Ovary (tissue), 9 donors: Measurements from ENCODE around the gene MYO6. TPM values are rescaled to one million over a fixed set of nuclear protein-coding genes. Genes with fewer than 3 reads are reported as not detected.

Experiments
- DNase-seq, 5 donors: peaks; one replicate each; pipeline ENCODE4 v3.0.0-alpha.2; 2019 to 2020
- H3K27ac ChIP-seq, 2 donors: fragments of 200-600 bp; one replicate each; pipeline versions ENCODE4 v1.5.1 to v1.8.0; 2019 to 2022
- H3K27me3 ChIP-seq: fragments of 200-600 bp; one replicate; pipeline ENCODE4 v1.8.0; 2022
- H3K36me3 ChIP-seq: fragments of 200-600 bp; sonication (generic); one replicate; pipeline ENCODE4 v1.5.1; 2019
- H3K4me1 ChIP-seq: one replicate; pipeline ENCODE4 v1.8.1; 2013; ENCODE audit warnings: mild to moderate bottlenecking, moderate library complexity; ENCODE audit not compliant: insufficient read depth
- H3K4me3 ChIP-seq: fragments of 200-600 bp; sonication (generic); one replicate; pipeline ENCODE4 v1.5.1; 2017
- H3K9me3 ChIP-seq, 2 donors: fragments of 200-600 bp in 1 of 2; sonication (generic) in 1 of 2; one replicate each; pipeline versions ENCODE4 v1.5.1 to v1.8.1; 2013 to 2019; ENCODE audit warnings: mild to moderate bottlenecking in 1 of 2, moderate library complexity in 1 of 2
- CTCF ChIP-seq, 3 donors: fragments of 450-650 bp in 2 of 3; fragments of 200-600 bp in 1 of 3; IDR thresholded peaks; one replicate each; pipeline versions ENCODE4 v1.5.1 to v1.8.0; 2016 to 2022; ENCODE audit warnings: antibody characterized with exemption in 3 of 3, mild to moderate bottlenecking in 1 of 3
- EP300 ChIP-seq: sonication (generic); formaldehyde crosslinking; IDR thresholded peaks from one replicate; pipeline ENCODE4 v1.6.1; 2017; ENCODE audit warnings: antibody characterized with exemption
- POLR2A ChIP-seq: fragments of 450-650 bp; IDR thresholded peaks from one replicate; pipeline ENCODE4 v1.6.1; 2017; ENCODE audit warnings: antibody characterized with exemption, mild to moderate bottlenecking, moderate library complexity
- WGBS, 3 donors: extraction: QIAGEN DNeasy Blood & Tissue Kit in 1 of 3; methylation state at CpG; one replicate each; pipeline versions ENCODE4 v1.1.5 to v1.1.7; 2013 to 2017; 5-methylcytosine and 5-hydroxymethylcytosine counted together
- intact Hi-C, 4 donors: fragments of 100-400 bp; cut with DNase I; formaldehyde crosslinking; loops; one replicate each; pipeline versions ENCODE4 v1.11.0 to v1.15.1; 2022 to 2023
- polyA plus RNA-seq, 2 donors: library from polyadenylated mRNA; stranded (reverse); fragments of 200-250 nt in 1 of 2; fragments of 350-450 nt in 1 of 2; fragmentation: Illumina TruSeq in 1 of 2; extraction: RNeasy Lipid Tissue Mini Kit (QIAGEN cat#74804) in 1 of 2; gene quantifications; one replicate each; pipeline ENCODE4 v1.2.3, GENCODE V29; 2013 to 2014
- total RNA-seq, 7 donors: library from RNA; depleted of rRNA in 2 of 7; stranded (reverse); fragments of >200 nt in 2 of 7; fragmentation: NEBNext Ultra II Directional in 3 of 7; extraction: Animal tissue kit (Norgen Biotek cat#: 25700) in 3 of 7; gene quantifications; one replicate each; pipeline versions ENCODE4 v1.1.0 to v1.2.4, GENCODE V29; 2016 to 2023
- donor health status: DM: no; HTN: no; CAD: no; lungs with moderate emphysema.
- donor health status: DM: no; HTN: no; CAD: no.
- donor health status: Bipolar disorder and iron deficiency.
- donor health status: DM: yes; HTN: yes; CAD: no.
- donor health status: DM: no; HTN: no; CAD: no.
- donor health status: DM: yes; HTN: yes; CAD: no.

The MYO6 gene
- total and polyA plus RNA-seq, 9 donors = 4.4 to 20.8 (median 12.3) TPM

DNA sequence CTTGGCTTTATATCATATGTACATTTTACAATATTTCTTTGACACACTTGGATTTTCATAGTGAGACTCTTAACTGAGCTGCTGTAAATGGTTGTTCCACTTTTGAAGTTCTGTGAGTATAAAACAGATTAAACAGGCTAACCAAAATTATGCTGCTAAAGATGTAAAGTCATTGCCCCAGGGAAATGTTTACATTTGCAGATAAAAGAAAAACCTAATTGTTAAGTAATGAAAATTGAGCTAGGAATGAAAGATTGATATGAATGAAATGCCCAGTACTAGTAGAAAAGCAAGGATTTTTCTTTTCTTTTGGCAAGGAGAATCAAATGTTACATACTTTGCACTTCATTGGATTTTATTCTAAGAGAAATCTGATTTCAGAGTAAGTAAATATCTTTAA lies 164.0 kb downstream of the MYO6 start:
- H3K36me3 ChIP-seq = no peaks in the 10 kb centered on the region
- DNase-seq = no peak
- H3K27ac ChIP-seq = no peak overlapping the region
- no peak overlapping the region for H3K4me3 ChIP-seq
- TF ChIP-seq CTCF (IDR thresholded peaks at IDR 0.05) (no peak), POLR2A (no peak), EP300 (no peak)
- intact Hi-C loops = no loop called here
- H3K4me1 ChIP-seq = no peaks in the 10 kb centered on the region
- no peaks in the 10 kb centered on the region for H3K9me3 ChIP-seq
- no peaks in the 10 kb centered on the region for H3K27me3 ChIP-seq

DNA sequence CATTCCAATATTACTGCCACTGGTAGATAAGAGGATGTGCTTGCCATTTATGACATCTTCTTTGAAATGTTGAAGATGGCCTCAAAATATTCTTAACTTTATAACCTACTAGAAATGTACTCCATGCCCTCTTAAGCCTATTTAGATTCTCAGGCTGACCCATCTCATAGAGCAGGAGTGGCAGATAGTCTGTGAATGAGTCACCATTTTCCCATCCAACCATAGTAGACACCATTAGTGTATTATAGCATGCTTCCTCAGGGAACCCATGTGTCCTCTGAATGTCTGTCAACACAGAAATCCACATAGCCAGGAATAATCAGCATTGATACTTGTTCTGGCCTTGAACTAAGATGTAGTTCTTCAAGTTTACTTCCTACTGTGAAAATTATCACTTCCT lies 173.2 kb downstream of the MYO6 start:
- Histone ChIP-seq H3K27me3 (no peaks in the 10 kb centered on the region), H3K4me3 (no peak overlapping the region), H3K4me1 (no peaks in the 10 kb centered on the region), H3K9me3 (no peaks in the 10 kb centered on the region), H3K27ac (no peak overlapping the region), H3K36me3 (no peaks in the 10 kb centered on the region)
- DNase-seq = no peak
- intact Hi-C loops = no loop called here
- TF ChIP-seq EP300 = no peak
- TF ChIP-seq CTCF (IDR thresholded peaks at IDR 0.05) = no peak
- TF ChIP-seq POLR2A = no peak

- no peak for DNase-seq
- no peaks in the 10 kb centered on the region for H3K27me3 ChIP-seq
- H3K4me1 ChIP-seq = no peaks in the 10 kb centered on the region
- H3K36me3 ChIP-seq = no peaks in the 10 kb centered on the region
- H3K27ac ChIP-seq = no peak overlapping the region
- intact Hi-C loops = no loop called here
- no peak for TF ChIP-seq CTCF (IDR thresholded peaks at IDR 0.05)
- no peak for TF ChIP-seq POLR2A
- no peaks in the 10 kb centered on the region for H3K9me3 ChIP-seq
- 85 to 95% (median 88%) methylated on average over 5 of the region's 5 CpGs for WGBS, 3 donors
- no peak overlapping the region for H3K4me3 ChIP-seq
Observed at GRCh38 chr6:75926293-75927168, 177.5 kb downstream of the MYO6 start.

DNA sequence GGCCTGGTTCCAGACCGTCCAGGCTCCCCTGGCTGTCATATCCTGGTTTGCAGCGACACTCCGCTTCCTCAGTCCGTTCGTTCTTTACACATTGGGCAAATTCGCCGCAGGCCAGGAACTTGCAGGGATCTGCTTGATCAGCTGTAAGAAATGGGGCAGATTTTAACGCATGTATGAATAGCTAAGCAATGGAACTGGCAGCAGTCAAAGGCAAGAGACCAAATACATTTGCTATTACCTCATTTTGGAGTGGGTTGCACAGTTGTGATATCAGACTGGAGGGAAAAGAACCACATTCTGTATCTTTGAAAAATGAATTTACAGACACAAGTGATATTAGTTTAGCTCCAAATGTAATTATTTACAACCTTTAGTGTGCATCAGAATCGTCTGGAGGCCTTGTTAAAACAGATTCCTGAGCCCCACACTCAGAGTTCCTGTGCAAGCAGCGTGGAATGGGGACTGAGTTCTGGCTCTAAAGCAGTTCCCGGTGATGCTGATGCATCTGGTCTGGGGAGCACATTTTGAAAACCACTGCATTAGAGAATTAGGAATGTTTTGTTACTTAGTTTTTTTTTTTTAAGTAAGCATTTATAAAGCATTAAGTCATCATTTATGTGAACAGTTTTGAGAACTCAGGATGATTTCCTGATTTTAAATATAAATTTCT lies 182.1 kb downstream of the MYO6 start:
- TF ChIP-seq CTCF (IDR thresholded peaks at IDR 0.05) (no peak), POLR2A (no peak), EP300 (no peak)
- H3K27me3 ChIP-seq = no peaks in the 10 kb centered on the region
- H3K4me3 ChIP-seq = no peak overlapping the region
- 79 to 86% (median 84%) methylated on average over 11 of the region's 11 CpGs for WGBS, 3 donors
- no peaks in the 10 kb centered on the region for H3K9me3 ChIP-seq
- no peak for DNase-seq
- H3K27ac ChIP-seq = no peak overlapping the region
- H3K4me1 ChIP-seq = peaks cover 1% of the 10 kb centered on the region
- H3K36me3 ChIP-seq = no peaks in the 10 kb centered on the region
- intact Hi-C loops = no loop called here
